Cardiac muscle cell (in vitro differentiated cells and primary cell): ENCODE results near the gene STUB1. TPM values are rescaled to one million over a fixed set of nuclear protein-coding genes. Genes with fewer than 3 reads are reported as not detected.
A peak's percentile ranks its signal among the peaks of the same experiment; 100 is the strongest.

ENCODE experiments used
- DNase-seq, 2 donors: peaks; one replicate each; pipeline versions ENCODE4 v3.0.0 to v3.0.0-alpha.2; 2010 to 2017; ENCODE audit warnings: low read depth in 1 of 2, low spot score in 1 of 2
- H3K27ac ChIP-seq: fragments of 200-600 bp; sonication (generic); 2 replicates; pipeline ENCODE4 v1.5.1; 2016
- H3K27me3 ChIP-seq: fragments of 200-600 bp; sonication (generic); 2 replicates; pipeline ENCODE4 v1.6.0; 2016; ENCODE audit warnings: control low read depth
- H3K36me3 ChIP-seq: fragments of 200-600 bp; sonication (generic); 2 replicates; pipeline ENCODE4 v1.5.1; 2016; ENCODE audit warnings: control low read depth
- H3K4me1 ChIP-seq: fragments of 200-600 bp; sonication (generic); 2 replicates; pipeline ENCODE4 v1.8.1; 2017; ENCODE audit warnings: low read depth, mild to moderate bottlenecking, mixed run types
- H3K4me3 ChIP-seq: fragments of 200-600 bp; sonication (generic); 2 replicates; pipeline ENCODE4 v1.5.1; 2016; ENCODE audit warnings: mild to moderate bottlenecking
- H3K9me3 ChIP-seq: fragments of 200-600 bp; sonication (generic); 2 replicates; pipeline ENCODE4 v1.5.1; 2017; ENCODE audit warnings: low read depth, mild to moderate bottlenecking, control low read depth
- CTCF ChIP-seq: IDR thresholded peaks from 2 replicates; pipeline ENCODE4 v1.5.1; 2012; ENCODE audit warnings: low read depth, mild to moderate bottlenecking, low read length
- polyA plus RNA-seq: library from polyadenylated mRNA; unstranded; fragments of >200 nt; fragmentation: Nextera tagmentation; extraction: Ambion mirVana; gene quantifications from 2 replicates; pipeline ENCODE4 v1.2.1, GENCODE V29; 2016
- total RNA-seq: library from RNA; depleted of rRNA; stranded (reverse); fragments of >200 nt; gene quantifications from 2 replicates; pipeline ENCODE4 v1.2.3, GENCODE V29; 2016

Gene STUB1
- total and polyA plus RNA-seq, 2 experiments from 2014 or later, result 176 to 269 TPM

- H3K9me3 ChIP-seq, result no peaks in the 10 kb centered on the region
- no peaks in the 10 kb centered on the region for H3K36me3 ChIP-seq
- no peaks in the 10 kb centered on the region for H3K27me3 ChIP-seq
- no peak for DNase-seq
- no peak for TF ChIP-seq CTCF
- H3K4me3 ChIP-seq, result no peak overlapping the region
- no peak overlapping the region for H3K27ac ChIP-seq
- H3K4me1 ChIP-seq, result peaks cover 4% of the 10 kb centered on the region
Measured at GRCh38 chr16:726188-726437, 45.9 kb downstream of the STUB1 start.

GRCh38 chr16:726438-727290, 46.5 kb downstream of the STUB1 start, which contains the start of the genes CCDC78 and HAGHL:
Gene CCDC78 (minus strand): TSS chr16:726443. CDS start chr16:726367, 76 bp downstream.
Gene HAGHL (plus strand): TSS chr16:727106. CDS start chr16:727510, 404 bp downstream.
- TF ChIP-seq CTCF, result no peak
- H3K27ac ChIP-seq, result no peak within 1 kb of the TSS

GRCh38 chr16:727291-727977, 47.2 kb downstream of the STUB1 start:
- Histone ChIP-seq H3K36me3 (no peaks in the 10 kb centered on the region), H3K9me3 (no peaks in the 10 kb centered on the region), H3K4me3 (peak overlapping the region; percentile 38), H3K27me3 (no peaks in the 10 kb centered on the region), H3K27ac (no peak overlapping the region), H3K4me1 (no peaks in the 10 kb centered on the region)
- TF ChIP-seq CTCF, result no peak
- DNase-seq, result peak in 1 of 2 donors; percentile 29

More at GRCh38 chr16:726438-727290, 46.5 kb downstream of the STUB1 start, which contains the start of the genes CCDC78 and HAGHL:
- H3K27me3 ChIP-seq, result no peaks in the 10 kb centered on the region
- no peaks in the 10 kb centered on the region for H3K9me3 ChIP-seq
- DNase-seq, result peak; percentile 56 to 71
- peak within 1 kb of the TSS; percentile 38 for H3K4me3 ChIP-seq
- H3K36me3 ChIP-seq, result no peaks in the 10 kb centered on the region
- peaks cover 2% of the 10 kb centered on the region for H3K4me1 ChIP-seq

GRCh38 chr16:728131-728889, 48.1 kb downstream of the STUB1 start:
- H3K27ac ChIP-seq, result no peak overlapping the region
- H3K4me3 ChIP-seq, result peak overlapping the region; percentile 38
- H3K27me3 ChIP-seq, result no peaks in the 10 kb centered on the region
- TF ChIP-seq CTCF, result no peak
- no peaks in the 10 kb centered on the region for H3K36me3 ChIP-seq
- H3K9me3 ChIP-seq, result no peaks in the 10 kb centered on the region
- DNase-seq, result peak; percentile 64 to 82
- no peaks in the 10 kb centered on the region for H3K4me1 ChIP-seq
